Measurements from ENCODE around the gene PDE11A. TPM values are rescaled to one million over a fixed set of nuclear protein-coding genes. Genes with fewer than 3 reads are reported as not detected.

PDE11A gene
- total and polyA plus RNA-seq, 2 experiments from 2014 or later = 0.08 to 0.73 TPM

DNA sequence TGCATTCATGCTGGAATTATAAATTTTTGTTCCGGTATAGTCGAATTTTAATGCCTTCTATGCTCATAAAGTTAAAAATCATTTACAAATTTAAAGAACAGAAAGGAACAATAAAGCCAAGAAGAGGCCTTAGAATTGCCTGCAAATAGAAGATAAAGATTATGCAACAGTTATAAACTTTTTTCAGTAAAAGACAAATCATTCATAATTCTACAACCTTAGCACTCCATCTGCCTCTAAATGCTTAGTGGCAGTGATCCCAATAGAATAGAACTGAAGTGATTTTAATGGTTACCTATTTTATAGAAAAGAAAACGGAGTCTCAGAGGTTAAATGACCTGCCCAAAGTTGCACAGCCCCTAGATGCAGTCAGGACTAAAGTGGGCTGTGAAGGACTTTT is 468.8 kb downstream of the PDE11A start:
- Histone ChIP-seq H3K79me2 (replicated peaks; ENCODE audit: insufficient read depth) (no peaks in the 10 kb centered on the region), H3K4me1 (ENCODE audit: insufficient read depth) (no peaks in the 10 kb centered on the region), H3K36me3 (ENCODE audit: insufficient read depth) (no peaks in the 10 kb centered on the region), H3K27ac (ENCODE audit: low read depth) (no peak overlapping the region), H3K4me3 (no peak overlapping the region), H3K4me2 (no peak overlapping the region), H3K27me3 (ENCODE audit: insufficient read depth) (no peaks in the 10 kb centered on the region), H3F3A (replicated peaks; ENCODE audit: low read depth) (no peaks in the 10 kb centered on the region), H2AFZ (no peak overlapping the region), H4K20me1 (replicated peaks; ENCODE audit: insufficient read depth) (no peaks in the 10 kb centered on the region), H3K9me2 (ENCODE audit: insufficient read depth) (no peaks in the 10 kb centered on the region)
- Mint-ChIP-seq H3K27me3 (ENCODE audit: insufficient read depth, low read depth, poor library complexity) (peaks cover 2% of the 10 kb centered on the region), H3K9me3 (no peaks in the 10 kb centered on the region), H3K4me3 (no peak overlapping the region), H3K4me1 (peaks cover 5% of the 10 kb centered on the region; the same call in 1 of the 3 replicates), H3K27ac (no peak overlapping the region), H3K36me3 (ENCODE audit: low read depth) (no peaks in the 10 kb centered on the region)
- no peak for TF ChIP-seq EZH2 (IDR thresholded peaks at IDR 0.05; ENCODE audit: low read depth, unreplicated experiment)
- TF ChIP-seq POLR2AphosphoS5 (IDR thresholded peaks at IDR 0.05; ENCODE audit: low read depth) = no peak
- TF ChIP-seq EZH2phosphoT487 (IDR thresholded peaks at IDR 0.05; ENCODE audit: unreplicated experiment) = no peak
- no peak for TF ChIP-seq STAT1 (IDR thresholded peaks at IDR 0.05; ENCODE audit: unreplicated experiment)
- no peak for TF ChIP-seq NANOG (IDR thresholded peaks at IDR 0.05; ENCODE audit: borderline replicate concordance)
- no peak for TF ChIP-seq CREB1 (CRISPR knock-in tag; IDR thresholded peaks at IDR 0.05; ENCODE audit: low read depth)
- TF ChIP-seq, protein P1, sequence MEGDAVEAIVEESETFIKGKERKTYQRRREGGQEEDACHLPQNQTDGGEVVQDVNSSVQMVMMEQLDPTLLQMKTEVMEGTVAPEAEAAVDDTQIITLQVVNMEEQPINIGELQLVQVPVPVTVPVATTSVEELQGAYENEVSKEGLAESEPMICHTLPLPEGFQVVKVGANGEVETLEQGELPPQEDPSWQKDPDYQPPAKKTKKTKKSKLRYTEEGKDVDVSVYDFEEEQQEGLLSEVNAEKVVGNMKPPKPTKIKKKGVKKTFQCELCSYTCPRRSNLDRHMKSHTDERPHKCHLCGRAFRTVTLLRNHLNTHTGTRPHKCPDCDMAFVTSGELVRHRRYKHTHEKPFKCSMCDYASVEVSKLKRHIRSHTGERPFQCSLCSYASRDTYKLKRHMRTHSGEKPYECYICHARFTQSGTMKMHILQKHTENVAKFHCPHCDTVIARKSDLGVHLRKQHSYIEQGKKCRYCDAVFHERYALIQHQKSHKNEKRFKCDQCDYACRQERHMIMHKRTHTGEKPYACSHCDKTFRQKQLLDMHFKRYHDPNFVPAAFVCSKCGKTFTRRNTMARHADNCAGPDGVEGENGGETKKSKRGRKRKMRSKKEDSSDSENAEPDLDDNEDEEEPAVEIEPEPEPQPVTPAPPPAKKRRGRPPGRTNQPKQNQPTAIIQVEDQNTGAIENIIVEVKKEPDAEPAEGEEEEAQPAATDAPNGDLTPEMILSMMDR (conservative IDR thresholded peaks at IDR 0.05; ENCODE audit: low read depth in 2 of 2) = no peak
- TF ChIP-seq, protein P2, sequence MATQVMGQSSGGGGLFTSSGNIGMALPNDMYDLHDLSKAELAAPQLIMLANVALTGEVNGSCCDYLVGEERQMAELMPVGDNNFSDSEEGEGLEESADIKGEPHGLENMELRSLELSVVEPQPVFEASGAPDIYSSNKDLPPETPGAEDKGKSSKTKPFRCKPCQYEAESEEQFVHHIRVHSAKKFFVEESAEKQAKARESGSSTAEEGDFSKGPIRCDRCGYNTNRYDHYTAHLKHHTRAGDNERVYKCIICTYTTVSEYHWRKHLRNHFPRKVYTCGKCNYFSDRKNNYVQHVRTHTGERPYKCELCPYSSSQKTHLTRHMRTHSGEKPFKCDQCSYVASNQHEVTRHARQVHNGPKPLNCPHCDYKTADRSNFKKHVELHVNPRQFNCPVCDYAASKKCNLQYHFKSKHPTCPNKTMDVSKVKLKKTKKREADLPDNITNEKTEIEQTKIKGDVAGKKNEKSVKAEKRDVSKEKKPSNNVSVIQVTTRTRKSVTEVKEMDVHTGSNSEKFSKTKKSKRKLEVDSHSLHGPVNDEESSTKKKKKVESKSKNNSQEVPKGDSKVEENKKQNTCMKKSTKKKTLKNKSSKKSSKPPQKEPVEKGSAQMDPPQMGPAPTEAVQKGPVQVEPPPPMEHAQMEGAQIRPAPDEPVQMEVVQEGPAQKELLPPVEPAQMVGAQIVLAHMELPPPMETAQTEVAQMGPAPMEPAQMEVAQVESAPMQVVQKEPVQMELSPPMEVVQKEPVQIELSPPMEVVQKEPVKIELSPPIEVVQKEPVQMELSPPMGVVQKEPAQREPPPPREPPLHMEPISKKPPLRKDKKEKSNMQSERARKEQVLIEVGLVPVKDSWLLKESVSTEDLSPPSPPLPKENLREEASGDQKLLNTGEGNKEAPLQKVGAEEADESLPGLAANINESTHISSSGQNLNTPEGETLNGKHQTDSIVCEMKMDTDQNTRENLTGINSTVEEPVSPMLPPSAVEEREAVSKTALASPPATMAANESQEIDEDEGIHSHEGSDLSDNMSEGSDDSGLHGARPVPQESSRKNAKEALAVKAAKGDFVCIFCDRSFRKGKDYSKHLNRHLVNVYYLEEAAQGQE (IDR thresholded peaks at IDR 0.05; ENCODE audit: unreplicated experiment) = no peak
- TF ChIP-seq JUNB (IDR thresholded peaks at IDR 0.05; ENCODE audit: unreplicated experiment) = no peak
- TF ChIP-seq, protein P3, sequence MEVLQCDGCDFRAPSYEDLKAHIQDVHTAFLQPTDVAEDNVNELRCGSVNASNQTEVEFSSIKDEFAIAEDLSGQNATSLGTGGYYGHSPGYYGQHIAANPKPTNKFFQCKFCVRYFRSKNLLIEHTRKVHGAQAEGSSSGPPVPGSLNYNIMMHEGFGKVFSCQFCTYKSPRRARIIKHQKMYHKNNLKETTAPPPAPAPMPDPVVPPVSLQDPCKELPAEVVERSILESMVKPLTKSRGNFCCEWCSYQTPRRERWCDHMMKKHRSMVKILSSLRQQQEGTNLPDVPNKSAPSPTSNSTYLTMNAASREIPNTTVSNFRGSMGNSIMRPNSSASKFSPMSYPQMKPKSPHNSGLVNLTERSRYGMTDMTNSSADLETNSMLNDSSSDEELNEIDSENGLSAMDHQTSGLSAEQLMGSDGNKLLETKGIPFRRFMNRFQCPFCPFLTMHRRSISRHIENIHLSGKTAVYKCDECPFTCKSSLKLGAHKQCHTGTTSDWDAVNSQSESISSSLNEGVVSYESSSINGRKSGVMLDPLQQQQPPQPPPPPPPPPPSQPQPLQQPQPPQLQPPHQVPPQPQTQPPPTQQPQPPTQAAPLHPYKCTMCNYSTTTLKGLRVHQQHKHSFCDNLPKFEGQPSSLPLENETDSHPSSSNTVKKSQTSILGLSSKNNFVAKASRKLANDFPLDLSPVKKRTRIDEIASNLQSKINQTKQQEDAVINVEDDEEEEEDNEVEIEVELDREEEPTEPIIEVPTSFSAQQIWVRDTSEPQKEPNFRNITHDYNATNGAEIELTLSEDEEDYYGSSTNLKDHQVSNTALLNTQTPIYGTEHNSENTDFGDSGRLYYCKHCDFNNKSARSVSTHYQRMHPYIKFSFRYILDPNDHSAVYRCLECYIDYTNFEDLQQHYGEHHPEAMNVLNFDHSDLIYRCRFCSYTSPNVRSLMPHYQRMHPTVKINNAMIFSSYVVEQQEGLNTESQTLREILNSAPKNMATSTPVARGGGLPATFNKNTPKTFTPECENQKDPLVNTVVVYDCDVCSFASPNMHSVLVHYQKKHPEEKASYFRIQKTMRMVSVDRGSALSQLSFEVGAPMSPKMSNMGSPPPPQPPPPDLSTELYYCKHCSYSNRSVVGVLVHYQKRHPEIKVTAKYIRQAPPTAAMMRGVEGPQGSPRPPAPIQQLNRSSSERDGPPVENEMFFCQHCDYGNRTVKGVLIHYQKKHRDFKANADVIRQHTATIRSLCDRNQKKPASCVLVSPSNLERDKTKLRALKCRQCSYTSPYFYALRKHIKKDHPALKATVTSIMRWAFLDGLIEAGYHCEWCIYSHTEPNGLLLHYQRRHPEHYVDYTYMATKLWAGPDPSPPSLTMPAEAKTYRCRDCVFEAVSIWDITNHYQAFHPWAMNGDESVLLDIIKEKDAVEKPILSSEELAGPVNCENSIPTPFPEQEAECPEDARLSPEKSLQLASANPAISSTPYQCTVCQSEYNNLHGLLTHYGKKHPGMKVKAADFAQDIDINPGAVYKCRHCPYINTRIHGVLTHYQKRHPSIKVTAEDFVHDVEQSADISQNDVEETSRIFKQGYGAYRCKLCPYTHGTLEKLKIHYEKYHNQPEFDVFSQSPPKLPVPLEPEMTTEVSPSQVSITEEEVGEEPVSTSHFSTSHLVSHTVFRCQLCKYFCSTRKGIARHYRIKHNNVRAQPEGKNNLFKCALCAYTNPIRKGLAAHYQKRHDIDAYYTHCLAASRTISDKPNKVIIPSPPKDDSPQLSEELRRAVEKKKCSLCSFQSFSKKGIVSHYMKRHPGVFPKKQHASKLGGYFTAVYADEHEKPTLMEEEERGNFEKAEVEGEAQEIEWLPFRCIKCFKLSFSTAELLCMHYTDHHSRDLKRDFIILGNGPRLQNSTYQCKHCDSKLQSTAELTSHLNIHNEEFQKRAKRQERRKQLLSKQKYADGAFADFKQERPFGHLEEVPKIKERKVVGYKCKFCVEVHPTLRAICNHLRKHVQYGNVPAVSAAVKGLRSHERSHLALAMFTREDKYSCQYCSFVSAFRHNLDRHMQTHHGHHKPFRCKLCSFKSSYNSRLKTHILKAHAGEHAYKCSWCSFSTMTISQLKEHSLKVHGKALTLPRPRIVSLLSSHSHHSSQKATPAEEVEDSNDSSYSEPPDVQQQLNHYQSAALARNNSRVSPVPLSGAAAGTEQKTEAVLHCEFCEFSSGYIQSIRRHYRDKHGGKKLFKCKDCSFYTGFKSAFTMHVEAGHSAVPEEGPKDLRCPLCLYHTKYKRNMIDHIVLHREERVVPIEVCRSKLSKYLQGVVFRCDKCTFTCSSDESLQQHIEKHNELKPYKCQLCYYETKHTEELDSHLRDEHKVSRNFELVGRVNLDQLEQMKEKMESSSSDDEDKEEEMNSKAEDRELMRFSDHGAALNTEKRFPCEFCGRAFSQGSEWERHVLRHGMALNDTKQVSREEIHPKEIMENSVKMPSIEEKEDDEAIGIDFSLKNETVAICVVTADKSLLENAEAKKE (CRISPR knock-in tag; IDR thresholded peaks at IDR 0.05) = no peak
- no peak for TF ChIP-seq ZNF114 (CRISPR knock-in tag; IDR thresholded peaks at IDR 0.05)
- TF ChIP-seq, protein P4, sequence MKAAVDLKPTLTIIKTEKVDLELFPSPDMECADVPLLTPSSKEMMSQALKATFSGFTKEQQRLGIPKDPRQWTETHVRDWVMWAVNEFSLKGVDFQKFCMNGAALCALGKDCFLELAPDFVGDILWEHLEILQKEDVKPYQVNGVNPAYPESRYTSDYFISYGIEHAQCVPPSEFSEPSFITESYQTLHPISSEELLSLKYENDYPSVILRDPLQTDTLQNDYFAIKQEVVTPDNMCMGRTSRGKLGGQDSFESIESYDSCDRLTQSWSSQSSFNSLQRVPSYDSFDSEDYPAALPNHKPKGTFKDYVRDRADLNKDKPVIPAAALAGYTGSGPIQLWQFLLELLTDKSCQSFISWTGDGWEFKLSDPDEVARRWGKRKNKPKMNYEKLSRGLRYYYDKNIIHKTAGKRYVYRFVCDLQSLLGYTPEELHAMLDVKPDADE (IDR thresholded peaks at IDR 0.05) = no peak
- TF ChIP-seq ZNF331 (CRISPR knock-in tag; IDR thresholded peaks at IDR 0.05; ENCODE audit: low read depth) = no peak
- DNase-seq (ENCODE audit: low spot score) (no peak), ATAC-seq (no peak)
